GM21529 (cell line): ENCODE measurements around the gene MAPK8IP3.

Source experiments
- ATAC-seq: cut with Tn5 transposase; IDR thresholded peaks from one replicate; pipeline ENCODE4 v1.9.1; 2021; ENCODE audit not compliant: unreplicated experiment

Gene MAPK8IP3

DNA sequence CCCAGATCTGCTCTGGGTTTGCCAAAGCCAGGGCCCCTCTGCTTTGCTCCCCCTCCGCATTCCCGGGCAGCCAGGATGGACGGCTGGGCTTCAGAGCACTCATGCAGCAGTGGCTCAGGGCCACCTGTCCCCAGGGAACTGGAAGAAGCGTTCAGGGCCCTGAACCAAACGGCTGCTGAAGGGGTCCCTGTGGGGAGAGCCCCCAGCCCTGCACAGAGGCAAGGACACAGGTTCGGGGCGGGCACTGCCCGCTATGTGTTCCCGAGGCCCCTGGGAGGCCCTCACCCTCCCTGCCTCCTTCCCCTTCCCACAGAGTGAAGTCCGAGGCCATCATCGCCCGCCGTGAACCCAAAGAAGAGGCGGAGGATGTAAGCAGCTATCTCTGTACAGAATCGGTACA lies 54.9 kb downstream of the MAPK8IP3 start:
- ATAC-seq, result no peak

DNA sequence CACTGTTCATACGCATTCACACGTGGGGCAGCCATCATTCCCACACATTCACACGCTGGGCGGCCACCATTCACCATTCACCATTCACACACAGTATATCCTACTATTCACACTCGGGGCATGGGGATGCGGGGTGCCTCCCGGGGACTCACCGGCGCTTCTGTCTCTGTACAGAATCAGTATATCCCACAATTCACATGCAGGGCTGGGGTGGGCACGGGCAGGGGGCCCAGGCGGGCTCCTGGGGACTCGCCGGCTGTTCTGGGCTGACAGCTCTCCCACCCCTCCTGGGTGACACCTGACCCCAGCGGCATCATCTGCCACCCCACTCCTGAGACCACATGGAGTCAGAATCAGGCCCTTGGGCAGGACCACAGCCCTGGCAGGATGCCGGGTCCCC lies 55.8 kb downstream of the MAPK8IP3 start:
- no peak for ATAC-seq

DNA sequence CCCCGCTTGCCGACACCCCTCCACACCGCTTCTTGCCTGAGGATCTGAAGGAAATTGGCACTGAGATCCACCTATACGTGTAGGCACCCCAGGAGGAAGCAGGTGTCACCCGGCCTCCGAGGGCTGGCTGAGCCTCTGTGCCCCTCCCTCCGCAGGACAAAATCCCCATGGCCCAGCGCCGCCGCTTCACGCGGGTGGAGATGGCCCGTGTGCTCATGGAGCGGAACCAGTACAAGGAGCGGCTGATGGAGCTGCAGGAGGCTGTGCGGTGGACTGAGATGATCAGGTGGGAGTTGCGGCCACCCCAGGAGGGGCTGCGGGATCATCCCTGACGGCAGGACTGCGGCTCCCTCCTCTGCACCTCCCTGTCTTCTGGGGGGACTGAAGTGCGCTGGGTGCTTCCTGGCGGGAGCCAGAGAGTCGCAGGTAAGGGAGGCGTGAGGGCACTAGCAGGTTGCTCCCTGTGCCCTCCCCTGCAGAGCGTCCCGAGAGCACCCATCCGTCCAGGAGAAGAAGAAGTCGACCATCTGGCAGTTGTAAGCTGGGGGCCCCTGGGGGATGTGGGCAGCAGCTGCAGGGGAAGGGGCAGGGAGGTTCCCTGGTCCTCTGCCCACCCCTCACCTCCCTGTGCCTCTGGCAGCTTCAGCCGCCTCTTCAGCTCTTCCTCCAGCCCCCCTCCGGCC lies 56.3 kb downstream of the MAPK8IP3 start:
- ATAC-seq, result no peak

DNA sequence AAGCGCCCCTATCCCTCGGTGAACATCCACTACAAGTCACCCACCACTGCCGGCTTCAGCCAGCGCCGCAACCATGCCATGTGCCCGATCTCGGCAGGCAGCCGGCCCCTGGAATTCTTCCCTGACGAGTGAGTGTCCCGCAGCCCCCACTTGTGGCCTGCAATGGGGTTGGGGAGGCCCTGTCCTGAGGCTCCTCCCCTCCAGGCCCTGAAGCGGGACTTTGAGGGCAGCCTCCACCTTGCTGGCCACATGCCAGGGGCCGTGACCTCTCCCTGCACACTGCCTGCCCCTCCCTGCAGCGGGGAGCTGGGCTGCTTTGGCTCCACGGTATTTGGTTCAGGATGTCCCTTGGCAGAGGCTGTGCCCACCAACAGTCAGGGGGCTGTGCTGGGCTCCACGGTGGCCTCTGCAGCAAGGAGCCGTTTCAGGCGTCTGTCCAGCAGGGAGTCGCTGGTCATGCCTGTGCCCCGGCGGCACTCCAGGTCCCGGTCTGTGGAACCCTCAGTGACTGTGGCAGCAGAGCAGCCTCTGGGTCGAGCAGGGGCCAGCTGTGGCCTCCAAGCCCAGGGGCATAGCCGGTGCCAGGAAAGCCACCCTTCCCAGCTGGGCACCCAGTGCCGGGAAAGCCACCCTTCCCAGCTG lies 57.0 kb downstream of the MAPK8IP3 start:
- no peak for ATAC-seq

DNA sequence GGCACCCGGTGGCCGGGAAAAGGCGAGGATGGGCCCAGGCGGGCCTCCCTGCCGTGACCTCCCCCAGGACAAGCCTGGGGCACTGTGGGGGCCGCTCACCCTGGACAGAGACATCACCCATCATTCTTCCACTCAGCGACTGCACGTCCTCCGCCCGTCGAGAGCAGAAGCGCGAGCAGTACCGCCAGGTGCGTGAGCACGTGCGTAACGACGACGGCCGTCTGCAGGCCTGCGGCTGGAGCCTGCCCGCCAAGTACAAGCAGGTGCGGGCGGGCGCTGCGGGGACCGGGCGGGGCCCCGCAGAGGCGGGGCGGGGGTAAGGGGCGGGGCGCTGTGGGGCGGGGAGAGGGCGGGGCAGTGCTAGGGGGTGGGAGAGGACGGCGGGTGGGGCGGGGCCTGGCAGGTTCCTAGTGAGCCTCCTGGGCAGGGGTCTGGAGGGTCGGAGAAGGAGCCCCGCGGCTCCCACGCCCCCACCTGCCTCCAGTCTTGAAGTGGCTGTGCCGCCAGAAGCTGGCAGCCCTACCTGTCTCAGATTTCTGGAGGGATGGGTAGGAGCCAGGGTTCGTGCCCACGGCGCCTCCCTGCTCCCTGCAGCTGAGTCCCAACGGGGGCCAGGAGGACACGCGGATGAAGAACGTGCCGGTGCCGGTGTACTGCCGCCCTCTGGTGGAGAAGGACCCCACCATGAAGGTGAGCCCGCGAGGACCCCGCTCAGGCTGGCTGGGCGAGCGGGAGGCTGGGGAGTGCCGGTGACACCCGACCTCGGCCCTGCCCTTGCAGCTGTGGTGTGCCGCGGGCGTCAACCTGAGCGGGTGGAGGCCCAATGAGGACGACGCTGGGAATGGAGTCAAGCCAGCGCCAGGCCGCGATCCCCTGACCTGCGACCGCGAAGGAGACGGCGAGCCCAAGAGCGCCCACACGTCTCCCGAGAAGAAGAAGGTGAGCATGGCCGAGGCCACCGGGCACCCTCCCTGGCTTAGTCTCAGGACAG lies 57.8 kb downstream of the MAPK8IP3 start:
- ATAC-seq, result no peak

DNA sequence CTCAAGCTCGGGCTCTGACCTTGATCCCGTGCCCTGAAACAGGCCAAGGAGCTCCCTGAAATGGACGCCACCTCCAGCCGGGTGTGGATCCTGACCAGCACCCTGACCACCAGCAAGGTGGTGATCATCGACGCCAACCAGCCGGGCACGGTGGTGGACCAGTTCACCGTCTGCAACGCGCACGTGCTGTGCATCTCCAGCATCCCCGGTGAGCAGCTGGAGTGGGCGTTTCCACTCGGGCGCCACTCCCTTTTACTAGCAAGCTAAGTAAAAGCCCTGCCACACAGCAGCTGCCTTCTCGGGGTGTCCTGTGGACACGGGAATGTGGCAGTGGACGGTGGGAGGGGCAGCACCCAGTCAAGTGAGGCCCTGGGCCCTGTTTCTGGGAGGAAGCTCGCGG lies 59.0 kb downstream of the MAPK8IP3 start:
- ATAC-seq, result no peak

DNA sequence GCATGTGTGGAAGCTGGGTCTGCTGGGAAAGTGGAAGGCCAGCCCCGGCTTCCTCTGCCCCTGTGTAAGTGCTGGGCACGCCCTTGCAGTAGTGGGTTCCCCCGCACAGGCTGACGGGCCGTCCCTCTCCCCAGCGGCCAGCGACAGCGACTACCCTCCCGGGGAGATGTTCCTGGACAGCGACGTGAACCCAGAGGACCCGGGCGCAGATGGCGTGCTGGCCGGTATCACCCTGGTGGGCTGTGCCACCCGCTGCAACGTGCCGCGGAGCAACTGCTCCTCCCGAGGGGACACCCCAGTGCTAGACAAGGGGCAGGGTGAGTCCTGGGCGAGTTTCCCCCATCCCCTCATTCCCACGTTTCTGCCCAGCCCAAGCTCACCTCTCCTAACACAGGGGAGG lies 59.8 kb downstream of the MAPK8IP3 start:
- ATAC-seq, result no peak

DNA sequence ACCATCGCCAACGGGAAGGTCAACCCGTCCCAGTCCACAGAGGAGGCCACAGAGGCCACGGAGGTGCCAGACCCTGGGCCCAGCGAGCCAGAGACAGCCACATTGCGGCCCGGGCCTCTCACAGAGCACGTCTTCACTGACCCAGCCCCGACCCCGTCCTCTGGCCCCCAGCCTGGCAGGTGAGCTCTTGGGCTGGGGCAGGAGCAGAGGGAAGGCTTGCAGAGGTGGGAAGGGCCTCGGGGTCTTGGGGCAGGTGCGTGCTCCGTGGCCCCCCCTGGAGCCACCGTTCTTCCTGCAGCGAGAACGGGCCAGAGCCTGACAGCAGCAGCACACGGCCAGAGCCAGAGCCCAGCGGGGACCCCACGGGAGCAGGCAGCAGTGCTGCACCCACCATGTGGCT lies 60.2 kb downstream of the MAPK8IP3 start:
- no peak for ATAC-seq

DNA sequence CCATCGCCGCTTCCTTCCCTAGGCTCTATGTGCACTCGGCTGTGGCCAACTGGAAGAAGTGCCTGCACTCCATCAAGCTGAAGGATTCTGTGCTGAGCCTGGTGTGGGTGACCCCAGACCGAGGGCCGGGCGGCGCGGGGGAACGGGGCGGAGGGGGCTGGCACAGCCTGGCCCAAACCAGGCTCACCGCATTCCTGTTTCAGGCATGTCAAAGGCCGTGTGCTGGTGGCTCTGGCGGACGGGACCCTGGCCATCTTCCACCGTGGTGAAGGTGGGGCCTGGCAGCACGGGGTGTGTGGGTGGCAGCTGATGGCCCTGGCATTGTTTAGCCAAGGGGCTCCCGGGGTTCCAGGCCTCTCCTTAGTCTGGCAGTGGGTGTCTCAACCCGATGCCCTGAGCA lies 60.7 kb downstream of the MAPK8IP3 start:
- no peak for ATAC-seq

DNA sequence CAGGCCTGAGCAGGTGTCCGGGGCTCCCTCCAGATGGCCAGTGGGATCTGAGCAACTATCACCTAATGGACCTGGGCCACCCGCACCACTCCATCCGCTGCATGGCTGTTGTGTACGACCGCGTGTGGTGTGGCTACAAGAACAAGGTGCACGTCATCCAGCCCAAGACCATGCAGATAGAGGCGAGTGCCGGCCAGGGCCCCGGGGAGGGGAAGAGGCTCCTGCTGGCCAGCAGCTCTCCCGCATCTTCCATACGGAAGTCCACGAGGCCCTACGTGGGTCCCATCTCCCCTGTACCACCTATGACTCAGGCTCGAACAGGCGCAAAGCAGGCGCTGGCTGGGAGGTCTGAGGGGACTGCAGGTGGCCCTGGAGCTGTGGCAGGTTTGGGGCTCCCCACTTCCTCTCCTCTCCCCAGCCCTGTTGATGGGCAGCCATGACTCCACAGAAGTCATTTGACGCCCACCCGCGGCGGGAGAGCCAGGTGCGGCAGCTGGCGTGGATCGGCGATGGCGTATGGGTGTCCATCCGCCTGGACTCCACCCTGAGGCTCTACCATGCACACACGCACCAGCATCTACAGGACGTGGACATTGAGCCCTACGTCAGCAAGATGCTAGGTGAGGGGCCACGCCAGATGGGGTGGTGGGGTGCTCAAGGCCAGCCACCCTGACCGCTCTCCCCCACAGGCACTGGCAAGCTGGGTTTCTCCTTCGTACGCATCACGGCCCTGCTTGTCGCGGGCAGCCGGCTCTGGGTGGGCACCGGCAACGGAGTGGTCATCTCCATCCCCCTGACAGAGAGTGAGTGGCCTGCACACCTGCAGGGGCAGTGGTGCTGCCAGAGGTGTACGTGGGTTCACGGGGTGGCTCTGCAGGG lies 61.4 kb downstream of the MAPK8IP3 start:
- ATAC-seq, result no peak

DNA sequence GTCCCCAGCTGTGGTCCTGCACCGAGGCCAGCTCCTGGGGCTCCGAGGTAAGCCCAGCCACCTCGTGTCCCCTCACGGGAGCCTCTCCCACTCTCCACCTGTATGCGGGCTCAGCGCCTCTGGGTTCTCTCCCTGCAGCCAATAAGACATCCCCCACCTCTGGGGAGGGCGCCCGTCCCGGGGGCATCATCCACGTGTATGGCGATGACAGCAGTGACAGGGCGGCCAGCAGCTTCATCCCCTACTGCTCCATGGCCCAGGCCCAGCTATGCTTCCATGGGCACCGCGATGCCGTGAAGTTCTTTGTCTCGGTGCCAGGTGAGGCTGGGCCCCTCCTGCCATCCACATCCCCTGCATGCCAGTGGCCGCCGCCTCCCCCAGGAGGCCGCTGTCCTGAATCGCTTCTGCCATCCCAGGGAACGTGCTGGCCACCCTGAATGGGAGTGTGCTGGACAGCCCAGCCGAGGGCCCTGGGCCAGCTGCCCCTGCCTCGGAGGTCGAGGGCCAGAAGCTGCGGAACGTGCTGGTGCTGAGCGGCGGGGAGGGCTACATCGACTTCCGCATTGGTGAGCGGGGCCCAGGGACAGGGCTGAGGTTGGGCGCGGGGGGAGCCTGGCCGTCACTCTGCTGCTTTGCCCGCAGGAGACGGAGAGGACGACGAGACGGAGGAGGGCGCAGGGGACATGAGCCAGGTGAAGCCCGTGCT lies 62.2 kb downstream of the MAPK8IP3 start:
- ATAC-seq, result no peak

DNA sequence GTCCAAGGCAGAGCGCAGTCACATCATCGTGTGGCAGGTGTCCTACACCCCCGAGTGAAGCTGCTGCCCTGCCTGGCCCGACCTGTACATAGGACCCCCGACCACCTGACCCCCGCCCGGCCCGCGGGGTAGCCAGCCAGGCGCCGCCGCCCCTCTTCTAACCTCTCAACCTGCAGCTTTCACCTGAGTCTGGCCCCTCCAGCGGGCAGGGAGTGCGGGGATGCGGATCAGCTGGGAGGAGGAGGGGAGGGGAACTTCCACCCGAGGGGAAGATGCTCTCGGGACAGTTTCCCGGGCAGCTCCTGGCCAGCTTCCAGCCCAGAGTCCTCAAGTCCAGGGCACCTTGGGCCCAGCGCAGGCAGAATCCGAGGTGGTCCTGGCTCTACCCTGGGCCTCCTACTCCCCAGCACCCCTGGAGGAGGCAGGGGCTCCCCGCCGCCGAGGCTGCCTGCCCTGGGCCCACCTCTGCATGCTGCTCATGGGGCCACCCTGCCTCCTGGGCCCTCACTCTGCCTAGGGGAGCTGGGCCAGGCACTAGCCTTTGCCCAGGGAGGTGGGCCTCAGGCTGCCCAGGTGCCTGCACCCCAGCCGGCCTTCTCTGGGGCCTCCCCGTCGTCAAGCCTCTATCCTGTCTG lies 62.9 kb downstream of the MAPK8IP3 start:
- no peak for ATAC-seq

DNA sequence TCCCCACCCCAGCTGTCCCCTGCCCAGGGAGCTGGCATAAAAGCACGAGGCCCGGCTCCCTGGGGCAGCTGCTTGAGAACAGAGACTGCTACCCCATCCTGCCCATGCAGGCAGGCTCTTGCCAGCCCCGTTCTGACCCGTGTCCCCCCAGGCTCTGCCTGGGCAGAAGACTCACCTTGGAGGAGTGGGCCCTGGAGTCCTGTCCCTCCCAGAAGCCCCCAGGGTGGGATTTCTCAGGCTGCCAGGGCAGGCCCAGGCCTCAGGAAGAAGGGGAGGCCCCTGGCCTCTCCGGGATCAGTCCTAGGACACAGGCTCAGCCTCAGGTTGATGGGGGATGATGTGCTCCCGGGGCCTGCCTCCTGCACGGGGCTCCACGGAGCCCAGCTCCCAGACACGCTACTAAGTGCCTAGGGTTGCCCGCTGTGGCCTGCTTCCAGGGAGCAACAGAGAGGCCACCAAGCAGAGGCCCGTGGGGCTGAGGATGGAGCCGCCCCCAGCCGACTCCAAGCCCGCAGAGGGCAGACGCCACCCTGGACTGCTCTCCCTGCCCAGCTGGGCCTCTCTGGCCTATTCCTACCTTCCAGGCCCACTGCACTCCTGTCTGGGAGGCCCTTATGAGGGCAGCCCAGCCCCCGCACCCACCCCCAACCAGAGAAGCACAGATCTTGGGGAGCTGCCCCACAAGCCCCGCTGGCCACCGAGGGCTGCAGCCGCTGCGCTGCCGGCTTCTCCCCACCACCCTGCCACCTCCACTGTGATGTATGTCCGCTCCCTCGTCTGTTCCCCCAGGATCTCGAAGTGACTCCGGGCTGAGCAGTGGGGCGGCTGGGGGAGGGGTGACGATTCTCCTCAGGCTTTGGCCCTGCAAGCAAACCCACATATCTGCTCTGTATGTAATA lies 63.7 kb downstream of the MAPK8IP3 start:
- no peak for ATAC-seq

DNA sequence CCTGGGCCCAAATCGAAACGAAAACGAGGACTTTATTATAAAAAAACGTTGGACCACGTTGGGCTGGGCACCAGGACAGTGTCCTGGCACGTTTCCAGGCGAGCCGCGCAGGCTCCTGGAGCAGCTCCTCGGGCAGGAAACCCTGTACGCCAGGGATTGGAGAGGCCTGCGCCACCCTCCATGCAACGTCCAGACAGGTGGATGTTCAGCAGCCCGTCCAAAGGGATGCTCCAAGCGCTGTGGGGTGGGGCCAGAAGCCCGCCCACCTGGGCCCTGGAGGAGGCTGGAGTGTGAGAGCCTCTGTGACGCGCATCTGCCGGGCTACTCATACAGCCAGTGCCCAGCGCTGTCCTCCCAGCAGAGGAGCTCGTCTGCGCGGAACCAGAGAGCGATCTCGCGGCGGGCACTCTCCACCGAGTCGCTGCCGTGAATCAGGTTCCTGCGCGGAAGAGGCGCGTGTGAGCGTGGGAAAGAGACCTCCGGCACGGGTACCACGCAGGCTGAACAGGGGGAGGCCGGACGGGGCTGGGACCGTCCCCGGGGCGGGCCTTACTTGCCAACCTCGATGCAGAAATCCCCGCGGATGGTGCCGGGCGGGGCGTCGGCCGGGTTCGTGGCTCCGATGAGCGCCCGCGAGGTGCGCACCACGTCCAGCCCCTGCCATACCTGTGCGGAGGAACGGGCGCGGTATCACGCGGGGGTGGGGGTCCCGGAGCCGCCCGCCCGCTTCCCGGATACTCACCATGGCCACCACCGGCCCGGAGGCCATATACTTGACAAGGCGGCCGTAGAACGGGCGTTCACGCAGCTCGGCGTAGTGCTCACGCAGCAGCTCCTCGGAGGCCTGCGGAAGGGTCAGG lies 64.6 kb downstream of the MAPK8IP3 start:
- no peak for ATAC-seq

DNA sequence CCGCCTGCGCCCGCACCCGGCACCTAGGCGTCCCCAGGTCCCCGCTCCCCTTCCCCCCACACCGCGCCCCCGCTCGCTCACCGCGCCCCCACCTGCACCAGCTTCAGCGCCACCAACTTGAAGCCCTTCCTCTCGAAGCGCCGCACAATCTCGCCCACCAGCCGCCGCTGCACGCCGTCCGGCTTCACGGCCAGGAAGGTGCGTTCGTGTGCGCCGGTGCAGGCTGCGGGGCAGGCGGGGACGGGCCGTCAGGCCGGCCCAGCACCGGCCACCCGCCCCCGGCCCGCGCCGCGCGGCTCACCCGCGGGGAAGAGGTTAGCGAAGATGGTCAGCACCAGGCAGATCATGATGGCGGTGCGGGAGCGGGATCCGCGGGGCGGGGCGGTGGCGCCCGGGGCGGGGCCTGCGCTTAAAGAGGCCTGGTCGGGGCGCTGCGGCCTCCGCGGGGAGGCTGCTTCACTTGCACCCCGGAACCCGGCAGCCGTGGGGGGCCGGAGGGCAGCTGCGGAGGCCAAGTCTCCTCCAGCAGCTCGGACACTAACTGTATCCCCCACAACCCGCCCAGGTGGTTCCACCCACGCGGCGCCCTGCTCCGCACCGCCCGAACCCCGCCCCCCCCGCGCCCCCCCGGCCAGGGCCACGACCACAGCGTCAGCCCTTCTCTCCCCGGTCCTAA lies 65.3 kb downstream of the MAPK8IP3 start, which contains the start of gene NME3:
TSS of gene NME3 (minus strand) at position 356 of the 676 bp plus-strand sequence. CDS start at position 347, 9 bp downstream.
- no peak for ATAC-seq

DNA sequence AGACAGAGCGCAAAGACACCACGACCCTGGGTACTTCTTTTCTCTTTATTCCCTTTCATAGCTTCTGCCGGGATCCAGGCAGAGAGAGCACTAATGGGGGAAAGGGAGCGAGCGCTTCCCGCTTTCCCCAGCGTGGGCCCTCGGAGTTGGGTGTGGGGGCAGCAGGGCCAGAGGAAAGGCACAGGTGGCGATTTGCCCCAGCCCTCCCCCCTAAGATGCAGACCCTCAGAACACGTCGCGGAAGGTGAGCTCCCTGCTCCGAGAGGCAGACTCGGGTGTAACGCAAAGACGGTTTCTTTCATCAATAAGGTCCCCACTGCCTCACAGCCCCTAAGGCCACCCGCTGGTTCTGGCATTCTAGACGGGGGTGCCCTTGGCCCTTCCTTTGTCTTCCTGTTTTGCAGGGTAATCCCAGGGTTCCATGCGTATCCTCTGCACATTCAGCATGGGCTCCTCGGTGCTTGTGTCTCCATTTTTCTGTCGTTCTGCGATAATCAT lies 65.9 kb downstream of the MAPK8IP3 start:
- ATAC-seq, result no peak

DNA sequence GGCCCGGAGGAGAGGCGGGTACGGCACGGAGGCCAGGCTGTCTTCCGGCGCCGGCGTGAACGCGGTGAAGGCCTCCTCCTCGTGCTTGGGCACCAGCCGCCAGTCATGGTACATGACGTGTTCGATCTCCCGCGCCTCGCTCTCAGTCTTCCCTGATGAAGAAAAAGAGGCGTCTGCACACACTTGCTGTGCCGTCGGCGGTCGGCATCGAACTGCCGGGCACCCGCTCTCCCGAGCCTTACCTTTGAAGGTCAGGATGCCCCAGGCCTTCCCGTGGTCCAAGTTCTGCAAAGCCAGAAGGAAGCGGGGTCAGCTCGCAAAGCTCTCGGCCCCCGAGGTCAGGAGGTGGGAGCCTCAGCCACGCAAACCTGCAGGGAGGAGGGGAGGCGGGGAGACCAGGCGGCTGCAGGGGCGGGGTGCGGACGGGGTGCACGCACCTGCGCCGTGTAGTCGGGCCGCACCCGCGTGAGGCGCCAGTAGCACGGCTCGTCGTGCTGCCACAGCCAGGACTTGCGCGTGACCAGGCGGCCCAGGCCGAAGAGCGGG lies 66.4 kb downstream of the MAPK8IP3 start, which contains the start of gene EME2:
TSS of gene EME2 (plus strand) at position 449 of the 546 bp plus-strand sequence. CDS start 418 bp downstream, outside the sequence.
- no peak for ATAC-seq
